HL-60 (cell line): ENCODE data around the gene PINK1.

Experiments used
- DNase-seq, 2 experiments: peaks; one replicate each; pipeline ENCODE4 v3.0.0-alpha.2; 2010 to 2020; ENCODE audit warnings: low read depth in 1 of 2, low spot score in 1 of 2
- H3K27ac ChIP-seq: fragments of 250-450 bp; sonication (Bioruptor Pico); replicated peaks from 2 replicates; pipeline ENCODE4 v1.5.1; 2020; ENCODE audit warnings: mild to moderate bottlenecking, moderate library complexity
- H3K27me3 ChIP-seq: fragments of 250-450 bp; sonication (Bioruptor Pico); 2 replicates; pipeline ENCODE4 v1.5.1; 2021; ENCODE audit warnings: mild to moderate bottlenecking, moderate library complexity; ENCODE audit not compliant: insufficient read depth, poor library complexity, severe bottlenecking
- H3K4me3 ChIP-seq: replicated peaks from 2 replicates; pipeline ENCODE4 v1.5.1; 2011; ENCODE audit warnings: mild to moderate bottlenecking, control low read depth, low read length; ENCODE audit not compliant: insufficient read depth
- GABPA ChIP-seq: IDR thresholded peaks from 2 replicates; pipeline ENCODE4 v1.6.1; 2012; ENCODE audit warnings: low read depth
- POLR2AphosphoS5 ChIP-seq: IDR thresholded peaks from 2 replicates; pipeline ENCODE4 v1.6.1; 2012; ENCODE audit warnings: low read depth
- SPI1 ChIP-seq: IDR thresholded peaks from 2 replicates; pipeline ENCODE4 v1.6.1; 2012; ENCODE audit warnings: low read depth, mild to moderate bottlenecking, borderline replicate concordance
- TF ChIP-seq, protein P1 (sequence below): IDR thresholded peaks from one replicate; pipeline ENCODE4 v1.5.1; 2011; ENCODE audit warnings: low read length, control low read depth, inconsistent platforms; ENCODE audit not compliant: insufficient read depth
- TF ChIP-seq, protein P2 (sequence below): IDR thresholded peaks from 2 replicates; pipeline ENCODE4 v1.6.1; 2012; ENCODE audit warnings: low read depth; ENCODE audit not compliant: insufficient replicate concordance

PINK1 gene

DNA sequence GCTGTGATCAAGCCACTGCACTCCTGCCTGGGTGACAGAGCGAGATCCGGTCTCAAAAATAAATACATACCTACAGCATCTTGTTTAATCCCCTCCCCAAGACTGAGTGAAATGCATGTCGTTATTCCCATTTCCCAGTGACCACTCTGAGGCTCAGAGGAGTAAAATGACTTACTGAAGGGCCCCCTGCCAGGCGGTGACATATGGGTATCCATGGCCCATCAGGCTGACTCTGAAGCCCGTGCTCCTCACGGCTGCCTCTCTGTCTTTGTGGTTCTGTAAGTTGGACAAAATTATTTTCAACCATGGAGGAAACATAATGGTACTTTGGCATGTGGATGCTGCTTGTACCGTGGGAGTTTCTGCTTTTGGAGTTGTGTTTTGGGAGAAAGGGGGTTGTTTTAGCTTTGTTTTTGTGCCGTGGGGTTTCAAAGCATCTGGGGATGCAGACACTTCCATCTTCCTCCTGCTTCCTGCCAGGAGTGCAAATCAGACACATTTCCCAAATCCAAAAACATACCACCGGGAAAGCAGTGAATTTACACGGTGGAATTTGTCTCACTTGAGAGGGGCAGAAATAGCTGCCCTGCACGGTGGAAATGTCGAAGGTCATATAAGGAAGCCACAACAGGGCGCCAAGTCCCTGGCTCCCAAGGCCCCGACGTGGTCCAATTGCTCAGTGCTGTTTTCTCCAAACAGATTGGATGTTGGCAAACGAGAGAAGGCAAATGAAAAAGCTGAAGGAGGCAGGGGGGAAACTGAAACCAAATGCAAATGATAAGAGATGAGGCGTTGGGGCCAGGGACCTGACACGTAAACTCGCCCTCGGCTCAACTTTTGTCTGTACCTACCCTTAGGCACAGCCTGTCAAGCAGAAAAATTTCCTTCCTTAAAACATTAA is 17.1 kb upstream of the PINK1 start:
- no peak overlapping the region for H3K4me3 ChIP-seq
- no peaks in the 10 kb centered on the region for H3K27me3 ChIP-seq
- no peak for DNase-seq
- no peak overlapping the region for H3K27ac ChIP-seq
- TF ChIP-seq POLR2AphosphoS5, result no peak
- TF ChIP-seq GABPA, result no peak
- TF ChIP-seq, protein P1, sequence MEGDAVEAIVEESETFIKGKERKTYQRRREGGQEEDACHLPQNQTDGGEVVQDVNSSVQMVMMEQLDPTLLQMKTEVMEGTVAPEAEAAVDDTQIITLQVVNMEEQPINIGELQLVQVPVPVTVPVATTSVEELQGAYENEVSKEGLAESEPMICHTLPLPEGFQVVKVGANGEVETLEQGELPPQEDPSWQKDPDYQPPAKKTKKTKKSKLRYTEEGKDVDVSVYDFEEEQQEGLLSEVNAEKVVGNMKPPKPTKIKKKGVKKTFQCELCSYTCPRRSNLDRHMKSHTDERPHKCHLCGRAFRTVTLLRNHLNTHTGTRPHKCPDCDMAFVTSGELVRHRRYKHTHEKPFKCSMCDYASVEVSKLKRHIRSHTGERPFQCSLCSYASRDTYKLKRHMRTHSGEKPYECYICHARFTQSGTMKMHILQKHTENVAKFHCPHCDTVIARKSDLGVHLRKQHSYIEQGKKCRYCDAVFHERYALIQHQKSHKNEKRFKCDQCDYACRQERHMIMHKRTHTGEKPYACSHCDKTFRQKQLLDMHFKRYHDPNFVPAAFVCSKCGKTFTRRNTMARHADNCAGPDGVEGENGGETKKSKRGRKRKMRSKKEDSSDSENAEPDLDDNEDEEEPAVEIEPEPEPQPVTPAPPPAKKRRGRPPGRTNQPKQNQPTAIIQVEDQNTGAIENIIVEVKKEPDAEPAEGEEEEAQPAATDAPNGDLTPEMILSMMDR, result no peak
- no peak for TF ChIP-seq SPI1
- TF ChIP-seq, protein P2, sequence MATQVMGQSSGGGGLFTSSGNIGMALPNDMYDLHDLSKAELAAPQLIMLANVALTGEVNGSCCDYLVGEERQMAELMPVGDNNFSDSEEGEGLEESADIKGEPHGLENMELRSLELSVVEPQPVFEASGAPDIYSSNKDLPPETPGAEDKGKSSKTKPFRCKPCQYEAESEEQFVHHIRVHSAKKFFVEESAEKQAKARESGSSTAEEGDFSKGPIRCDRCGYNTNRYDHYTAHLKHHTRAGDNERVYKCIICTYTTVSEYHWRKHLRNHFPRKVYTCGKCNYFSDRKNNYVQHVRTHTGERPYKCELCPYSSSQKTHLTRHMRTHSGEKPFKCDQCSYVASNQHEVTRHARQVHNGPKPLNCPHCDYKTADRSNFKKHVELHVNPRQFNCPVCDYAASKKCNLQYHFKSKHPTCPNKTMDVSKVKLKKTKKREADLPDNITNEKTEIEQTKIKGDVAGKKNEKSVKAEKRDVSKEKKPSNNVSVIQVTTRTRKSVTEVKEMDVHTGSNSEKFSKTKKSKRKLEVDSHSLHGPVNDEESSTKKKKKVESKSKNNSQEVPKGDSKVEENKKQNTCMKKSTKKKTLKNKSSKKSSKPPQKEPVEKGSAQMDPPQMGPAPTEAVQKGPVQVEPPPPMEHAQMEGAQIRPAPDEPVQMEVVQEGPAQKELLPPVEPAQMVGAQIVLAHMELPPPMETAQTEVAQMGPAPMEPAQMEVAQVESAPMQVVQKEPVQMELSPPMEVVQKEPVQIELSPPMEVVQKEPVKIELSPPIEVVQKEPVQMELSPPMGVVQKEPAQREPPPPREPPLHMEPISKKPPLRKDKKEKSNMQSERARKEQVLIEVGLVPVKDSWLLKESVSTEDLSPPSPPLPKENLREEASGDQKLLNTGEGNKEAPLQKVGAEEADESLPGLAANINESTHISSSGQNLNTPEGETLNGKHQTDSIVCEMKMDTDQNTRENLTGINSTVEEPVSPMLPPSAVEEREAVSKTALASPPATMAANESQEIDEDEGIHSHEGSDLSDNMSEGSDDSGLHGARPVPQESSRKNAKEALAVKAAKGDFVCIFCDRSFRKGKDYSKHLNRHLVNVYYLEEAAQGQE, result no peak

DNA sequence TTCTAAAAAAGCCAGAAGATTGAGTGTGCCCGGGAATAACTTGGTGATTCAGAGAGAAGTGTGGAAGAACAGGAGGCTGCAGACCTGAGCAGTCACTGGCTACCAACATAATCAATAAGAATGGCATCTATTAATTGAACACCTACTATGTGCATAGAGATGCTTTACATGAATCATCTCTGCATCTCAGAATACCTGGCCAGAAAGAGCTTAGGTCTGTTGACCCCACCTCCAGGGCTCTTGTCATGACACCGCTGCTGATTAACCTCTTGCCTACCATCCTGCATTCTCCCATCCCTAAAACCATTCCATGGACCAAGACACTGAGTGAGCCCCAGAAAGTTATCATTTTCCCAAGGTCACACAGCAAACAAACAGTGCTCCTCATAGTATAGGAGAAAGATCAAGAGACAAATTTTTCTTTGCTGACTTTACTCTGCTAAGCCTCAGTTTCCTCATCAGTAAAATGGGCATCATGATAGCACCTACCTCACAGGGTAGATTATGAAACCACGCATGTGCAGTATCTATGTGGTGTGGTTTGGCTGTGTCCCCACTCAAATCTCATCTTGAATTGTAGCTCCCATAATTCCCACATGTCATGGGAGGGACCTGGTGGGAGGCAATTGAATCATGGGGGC is 16.3 kb upstream of the PINK1 start:
- Histone ChIP-seq H3K4me3 (no peak overlapping the region), H3K27ac (no peak overlapping the region), H3K27me3 (no peaks in the 10 kb centered on the region)
- no peak for TF ChIP-seq GABPA
- no peak for TF ChIP-seq SPI1
- TF ChIP-seq, protein P1, result no peak
- no peak for TF ChIP-seq POLR2AphosphoS5
- TF ChIP-seq, protein P2, result no peak
- DNase-seq, result no peak

DNA sequence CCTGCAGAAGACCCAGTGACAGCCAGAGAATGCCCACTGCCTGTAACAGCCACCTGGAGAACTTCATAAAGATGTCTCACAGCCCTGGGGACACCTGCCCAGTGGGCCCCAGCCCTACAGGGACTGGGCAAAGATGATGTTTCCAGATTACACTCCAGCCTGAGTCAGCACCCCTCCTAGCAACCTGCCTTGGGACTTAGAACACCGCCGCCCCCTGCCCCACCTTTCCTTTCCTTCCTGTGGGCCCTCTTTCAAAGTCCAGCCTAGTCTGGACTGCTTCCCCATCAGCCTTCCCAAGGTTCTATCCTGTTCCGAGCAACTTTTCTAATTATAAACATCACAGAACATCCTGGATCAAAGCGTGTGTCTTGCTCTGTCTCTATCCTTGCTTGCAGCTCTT is 14.7 kb upstream of the PINK1 start:
- no peak for TF ChIP-seq POLR2AphosphoS5
- TF ChIP-seq, protein P1, result no peak
- TF ChIP-seq SPI1, result no peak
- DNase-seq, result no peak
- Histone ChIP-seq H3K27ac (no peak overlapping the region), H3K4me3 (no peak overlapping the region), H3K27me3 (no peaks in the 10 kb centered on the region)
